IMR-90 (cell line): ENCODE results near the gene COL6A5. TPM values are rescaled to one million over a fixed set of nuclear protein-coding genes. Genes with fewer than 3 reads are reported as not detected.

Experiments used
- ATAC-seq: fragments of 200-7000 bp; cut with Tn5 transposase; 2 replicates; pipeline ENCODE4 v1.9.1; 2020; ENCODE audit warnings: low read depth, mild to moderate bottlenecking, moderate library complexity
- BruUV-seq: library from RNA; stranded (reverse); fragments of 400-500 nt; replicated peaks from 2 replicates; lab custom pipeline; 2021; lab: Mats Ljungman, UMichigan
- CTCF ChIA-PET: fragments of 300-600 bp; formaldehyde crosslinking; extraction: SDS; loops from one replicate; lab custom pipeline; 2021; ENCODE audit warnings: antibody characterized with exemption; lab: Yijun Ruan, JAX
- POLR2A ChIA-PET: fragments of 300-600 bp; sonication (Branson Sonifier 250); formaldehyde crosslinking; loops from one replicate; lab custom pipeline; 2022; ENCODE audit warnings: antibody characterized with exemption; ENCODE audit not compliant: unreplicated experiment; lab: Charles Lee
- DNase-seq: peaks from one replicate; pipeline ENCODE4 v3.0.0; 2013
- H2AFZ ChIP-seq: replicated peaks from 2 replicates; pipeline ENCODE3; 2013; ENCODE audit warnings: low read length, mild to moderate bottlenecking; ENCODE audit not compliant: poor library complexity
- H2AK5ac ChIP-seq: 2 replicates; pipeline ENCODE4 v1.6.1; 2013; ENCODE audit warnings: low read depth, low read length, inconsistent platforms
- H2AK9ac ChIP-seq: replicated peaks from 2 replicates; pipeline ENCODE3; 2013; ENCODE audit warnings: mild to moderate bottlenecking, low read depth, low read length, moderate library complexity; ENCODE audit not compliant: poor library complexity
- H2BK120ac ChIP-seq: 2 replicates; pipeline ENCODE4 v1.6.1; 2013; ENCODE audit warnings: low read depth, low read length, inconsistent platforms
- H2BK15ac ChIP-seq: 3 replicates; pipeline ENCODE4 v1.6.1; 2013; ENCODE audit warnings: low read depth, low read length, inconsistent platforms
- H2BK20ac ChIP-seq: 2 replicates; pipeline ENCODE4 v1.6.1; 2013; ENCODE audit warnings: low read depth, mild to moderate bottlenecking, inconsistent platforms, low read length, moderate library complexity
- H2BK5ac ChIP-seq: 2 replicates; pipeline ENCODE4 v1.6.1; 2013; ENCODE audit warnings: mild to moderate bottlenecking, low read depth, low read length, inconsistent platforms; ENCODE audit not compliant: poor library complexity, severe bottlenecking
- H3K14ac ChIP-seq: replicated peaks from 2 replicates; pipeline ENCODE4 v1.6.1; 2013; ENCODE audit warnings: low read depth, low read length, inconsistent platforms
- H3K18ac ChIP-seq: 2 replicates; pipeline ENCODE4 v1.6.1; 2013; ENCODE audit warnings: low read depth, low read length, control low read depth
- H3K23ac ChIP-seq: 2 replicates; pipeline ENCODE4 v1.6.1; 2013; ENCODE audit warnings: low read depth, low read length, inconsistent platforms
- H3K27ac ChIP-seq: 2 replicates; pipeline ENCODE4 v1.5.1; 2013; ENCODE audit warnings: mild to moderate bottlenecking, control low read depth, low read length; ENCODE audit not compliant: insufficient read depth
- H3K27me3 ChIP-seq: 2 replicates; pipeline ENCODE4 v1.6.1; 2013; ENCODE audit warnings: low read length; ENCODE audit not compliant: control insufficient read depth, insufficient read depth
- H3K36me3 ChIP-seq: 2 replicates; pipeline ENCODE4 v1.6.1; 2013; ENCODE audit warnings: low read length, mixed read lengths; ENCODE audit not compliant: control insufficient read depth, insufficient read depth
- H3K4ac ChIP-seq: 2 replicates; pipeline ENCODE4 v1.6.1; 2013; ENCODE audit warnings: low read depth, low read length, inconsistent platforms
- H3K4me1 ChIP-seq: 2 replicates; pipeline ENCODE4 v1.6.1; 2013; ENCODE audit warnings: low read length, mixed read lengths; ENCODE audit not compliant: control insufficient read depth, insufficient read depth
- H3K4me2 ChIP-seq: 2 replicates; pipeline ENCODE4 v1.6.1; 2013; ENCODE audit warnings: low read depth, mild to moderate bottlenecking, control low read depth, low read length, moderate library complexity
- H3K4me3 ChIP-seq: 2 replicates; pipeline ENCODE4 v1.5.1; 2013; ENCODE audit warnings: low read depth, mild to moderate bottlenecking, control low read depth, low read length, moderate library complexity; ENCODE audit not compliant: insufficient read depth
- H3K56ac ChIP-seq: 2 replicates; pipeline ENCODE4 v1.6.1; 2013; ENCODE audit warnings: low read length, inconsistent platforms; ENCODE audit not compliant: insufficient read depth; ENCODE audit errors: extremely low read depth
- H3K79me1 ChIP-seq, 2 experiments: 2 replicates each; pipeline ENCODE4 v1.6.1; 2013; ENCODE audit warnings: low read length in 2 of 2, inconsistent platforms in 1 of 2, low read depth in 1 of 2
- H3K9ac ChIP-seq: 2 replicates; pipeline ENCODE4 v1.6.1; 2013; ENCODE audit warnings: low read depth, low read length, control low read depth
- H3K9me1 ChIP-seq: 2 replicates; pipeline ENCODE4 v1.6.1; 2013; ENCODE audit warnings: low read length, inconsistent platforms; ENCODE audit not compliant: insufficient read depth
- H3K9me3 ChIP-seq: 2 replicates; pipeline ENCODE4 v1.6.1; 2013; ENCODE audit warnings: low read length; ENCODE audit not compliant: control insufficient read depth, insufficient read depth
- H4K20me1 ChIP-seq: 2 replicates; pipeline ENCODE4 v1.6.1; 2013; ENCODE audit warnings: low read length, inconsistent platforms; ENCODE audit not compliant: insufficient read depth
- H4K5ac ChIP-seq: 2 replicates; pipeline ENCODE4 v1.6.1; 2013; ENCODE audit warnings: mild to moderate bottlenecking, low read depth, low read length, control low read depth
- H4K8ac ChIP-seq, 2 experiments: 2 replicates each; pipeline ENCODE4 v1.6.1; 2013; ENCODE audit warnings: low read depth in 2 of 2, low read length in 2 of 2, control low read depth in 1 of 2, inconsistent platforms in 1 of 2
- H4K91ac ChIP-seq: 2 replicates; pipeline ENCODE4 v1.6.1; 2013; ENCODE audit warnings: low read depth, low read length, inconsistent platforms; ENCODE audit not compliant: insufficient read depth
- BHLHE40 ChIP-seq: fragments of 150-350 bp; IDR thresholded peaks from 2 replicates; pipeline ENCODE4 v1.6.1; 2016; ENCODE audit warnings: mild to moderate bottlenecking, low read depth, low read length
- CEBPB ChIP-seq: IDR thresholded peaks from 2 replicates; pipeline ENCODE4 v1.6.1; 2012; ENCODE audit warnings: low read depth, low read length, improper control_type of control experiment
- CHD1 ChIP-seq: IDR thresholded peaks from 2 replicates; pipeline ENCODE4 v1.6.1; 2012; ENCODE audit warnings: low read depth, low read length, improper control_type of control experiment
- CTCF ChIP-seq: conservative IDR thresholded peaks from 2 replicates; pipeline ENCODE4 v1.5.1; 2012; ENCODE audit warnings: mild to moderate bottlenecking, low read depth, low read length, improper control_type of control experiment
- ELK1 ChIP-seq: fragments of 150-350 bp; IDR thresholded peaks from 2 replicates; pipeline ENCODE4 v1.6.1; 2016; ENCODE audit warnings: low read depth, mild to moderate bottlenecking, low read length, moderate library complexity, borderline replicate concordance
- FOS ChIP-seq: fragments of 150-350 bp; IDR thresholded peaks from 2 replicates; pipeline ENCODE4 v1.6.1; 2016; ENCODE audit warnings: low read depth, low read length
- MAFK ChIP-seq: IDR thresholded peaks from 2 replicates; pipeline ENCODE4 v1.6.1; 2012; ENCODE audit warnings: low read depth, low read length, improper control_type of control experiment
- MAZ ChIP-seq: IDR thresholded peaks from 2 replicates; pipeline ENCODE4 v1.6.1; 2012; ENCODE audit warnings: low read depth, mild to moderate bottlenecking, low read length, improper control_type of control experiment, moderate library complexity, borderline replicate concordance
- MXI1 ChIP-seq: IDR thresholded peaks from 2 replicates; pipeline ENCODE4 v1.6.1; 2012; ENCODE audit warnings: low read depth, mild to moderate bottlenecking, low read length, moderate library complexity, borderline replicate concordance
- NFE2L2 ChIP-seq: fragments of 150-350 bp; IDR thresholded peaks from 2 replicates; pipeline ENCODE4 v1.6.1; 2016; ENCODE audit warnings: low read depth, mild to moderate bottlenecking, low read length
- POLR2A ChIP-seq: IDR thresholded peaks from 2 replicates; pipeline ENCODE4 v1.6.1; 2012; ENCODE audit warnings: mild to moderate bottlenecking, low read depth, low read length
- RAD21 ChIP-seq: IDR thresholded peaks from 2 replicates; pipeline ENCODE4 v1.6.1; 2012; ENCODE audit warnings: low read length, improper control_type of control experiment
- RCOR1 ChIP-seq: IDR thresholded peaks from 2 replicates; pipeline ENCODE4 v1.6.1; 2012; ENCODE audit warnings: mild to moderate bottlenecking, low read length, improper control_type of control experiment; ENCODE audit not compliant: insufficient replicate concordance
- RFX5 ChIP-seq: IDR thresholded peaks from 2 replicates; pipeline ENCODE4 v1.8.0; 2012; ENCODE audit warnings: low read depth, mild to moderate bottlenecking, low read length, moderate library complexity
- SMC3 ChIP-seq: fragments of 150-350 bp; IDR thresholded peaks from 2 replicates; pipeline ENCODE4 v1.6.1; 2016; ENCODE audit warnings: low read depth, mild to moderate bottlenecking, antibody characterized with exemption, low read length, moderate library complexity
- USF2 ChIP-seq: fragments of 150-350 bp; IDR thresholded peaks from 2 replicates; pipeline ENCODE4 v1.6.1; 2017; ENCODE audit warnings: mild to moderate bottlenecking, antibody characterized with exemption, low read length, low read depth
- dilution Hi-C: fragments of 300-500 bp; cut with HindIII; formaldehyde crosslinking; loops from one replicate; pipeline ENCODE4 v1.14.3; 2018; ENCODE audit warnings: low sequenced_read_pairs; ENCODE audit not compliant: unreplicated experiment
- in situ Hi-C: fragments of 300-500 bp; cut with MboI; formaldehyde crosslinking; loops from 3 replicates; pipeline ENCODE4 v1.14.3; 2019; ENCODE audit warnings: low sequenced_read_pairs, inconsistent platforms, mixed read lengths
- intact Hi-C: fragments of 100-400 bp; cut with micrococcal nuclease; formaldehyde crosslinking; loops from 2 replicates; pipeline ENCODE4 v1.10.0; 2022
- polyA plus RNA-seq, 3 experiments: library from polyadenylated mRNA; depleted of rRNA; stranded (reverse); fragments of >200 nt; gene quantifications; 2 replicates each; pipeline ENCODE4 v1.2.3, GENCODE V29; 2012; ENCODE audit warnings: low replicate concordance in 1 of 3
- total RNA-seq: library from RNA; depleted of rRNA; stranded (reverse); fragments of >200 nt; gene quantifications from 2 replicates; pipeline ENCODE4 v1.2.3, GENCODE V29; 2012

The COL6A5 gene
- total and polyA plus RNA-seq, 2 of the 4 experiments (the other 2 are of a cell fraction) = not detected

- no peak overlapping the region for H3K27ac ChIP-seq
- H3K79me1 ChIP-seq = no peaks in the 10 kb centered on the region
- no peak overlapping the region for H4K91ac ChIP-seq
- H4K5ac ChIP-seq = no peak overlapping the region
- H2AK9ac ChIP-seq = no peak overlapping the region
- H3K18ac ChIP-seq = no peak overlapping the region
- in situ Hi-C loops = no loop called here
- ATAC-seq (no peak), DNase-seq (no peak)
- no peak overlapping the region for H3K14ac ChIP-seq
- TF ChIP-seq SMC3 = no peak
- TF ChIP-seq CEBPB = no peak
- TF ChIP-seq BHLHE40 = no peak
- TF ChIP-seq USF2 = no peak
- no peak for TF ChIP-seq CHD1
- no peak for TF ChIP-seq NFE2L2
- TF ChIP-seq POLR2A = no peak
- no peak for TF ChIP-seq ELK1
- TF ChIP-seq RAD21 = no peak
- no peak for TF ChIP-seq RFX5
- no peak for TF ChIP-seq MAFK
- TF ChIP-seq RCOR1 = no peak
- no peak for TF ChIP-seq CTCF
- no peak for TF ChIP-seq MXI1
- no peak for TF ChIP-seq MAZ
- no peak for TF ChIP-seq FOS
- dilution Hi-C loops = no loop called here
- H3K4me3 ChIP-seq = no peak overlapping the region
- H3K4me1 ChIP-seq = no peaks in the 10 kb centered on the region
- no peak overlapping the region for H2BK15ac ChIP-seq
- ChIA-PET CTCF (no interaction called here), POLR2A (no interaction called here)
- H3K9me1 ChIP-seq = no peaks in the 10 kb centered on the region
- no TSS peak for BruUV-seq
- no peaks in the 10 kb centered on the region for H3K9me3 ChIP-seq
- intact Hi-C loops = no loop called here
- no peak overlapping the region for H3K56ac ChIP-seq
- H2AK5ac ChIP-seq = no peak overlapping the region
- no peak overlapping the region for H3K4ac ChIP-seq
- no peak overlapping the region for H3K9ac ChIP-seq
- H2BK20ac ChIP-seq = no peak overlapping the region
- H2BK120ac ChIP-seq = no peak overlapping the region
- no peak overlapping the region for H2BK5ac ChIP-seq
- H3K4me2 ChIP-seq = no peak overlapping the region
- H4K8ac ChIP-seq = no peak overlapping the region
- no peak overlapping the region for H2AFZ ChIP-seq
- H3K27me3 ChIP-seq = no peaks in the 10 kb centered on the region
- no peak overlapping the region for H3K23ac ChIP-seq
- no peaks in the 10 kb centered on the region for H3K36me3 ChIP-seq
- no peaks in the 10 kb centered on the region for H4K20me1 ChIP-seq
Measured at GRCh38 chr3:130404401-130404800, 58.9 kb downstream of the COL6A5 start.
